Panc1 (cell line): ENCODE results near the gene SERTAD3.

Source experiments
- CTCF ChIP-seq: fragments of 450-650 bp; IDR thresholded peaks from 2 replicates; pipeline ENCODE4 v1.5.1; 2017; ENCODE audit warnings: mild to moderate bottlenecking
- POLR2AphosphoS5 ChIP-seq: IDR thresholded peaks from 2 replicates; pipeline ENCODE4 v1.6.1; 2012; ENCODE audit warnings: mild to moderate bottlenecking, low read depth, low read length, moderate library complexity
- REST ChIP-seq, 2 experiments: IDR thresholded peaks; 2 replicates each; pipeline ENCODE4 v1.6.1; 2011 to 2012; ENCODE audit warnings: low read depth in 2 of 2, control low read depth in 1 of 2, low read length in 1 of 2, mild to moderate bottlenecking in 1 of 2, moderate library complexity in 1 of 2; ENCODE audit not compliant: insufficient read depth in 1 of 2
- SIN3A ChIP-seq: IDR thresholded peaks from 2 replicates; pipeline ENCODE4 v1.6.1; 2012; ENCODE audit warnings: low read depth, mild to moderate bottlenecking, low read length, moderate library complexity, borderline replicate concordance; ENCODE audit not compliant: insufficient read depth
- TCF7L2 ChIP-seq: IDR thresholded peaks from 2 replicates; pipeline ENCODE4 v1.6.1; 2011; ENCODE audit warnings: mild to moderate bottlenecking, low read depth, low read length, inconsistent platforms

GRCh38 chr19:40395956-40396355 lies 48.2 kb downstream of the SERTAD3 start:
- no peak for TF ChIP-seq CTCF
- no peak for TF ChIP-seq POLR2AphosphoS5
- no peak for TF ChIP-seq SIN3A
- TF ChIP-seq REST (IDR thresholded peaks at IDR 0.05; ENCODE audit: insufficient read depth in 1 of 2, low read depth in 2 of 2, low read length in 1 of 2), result no peak
- TF ChIP-seq TCF7L2, result no peak
